ENCODE results near the gene RPP25L.
A peak's percentile ranks its signal among the peaks of the same experiment; 100 is the strongest.

DNA sequence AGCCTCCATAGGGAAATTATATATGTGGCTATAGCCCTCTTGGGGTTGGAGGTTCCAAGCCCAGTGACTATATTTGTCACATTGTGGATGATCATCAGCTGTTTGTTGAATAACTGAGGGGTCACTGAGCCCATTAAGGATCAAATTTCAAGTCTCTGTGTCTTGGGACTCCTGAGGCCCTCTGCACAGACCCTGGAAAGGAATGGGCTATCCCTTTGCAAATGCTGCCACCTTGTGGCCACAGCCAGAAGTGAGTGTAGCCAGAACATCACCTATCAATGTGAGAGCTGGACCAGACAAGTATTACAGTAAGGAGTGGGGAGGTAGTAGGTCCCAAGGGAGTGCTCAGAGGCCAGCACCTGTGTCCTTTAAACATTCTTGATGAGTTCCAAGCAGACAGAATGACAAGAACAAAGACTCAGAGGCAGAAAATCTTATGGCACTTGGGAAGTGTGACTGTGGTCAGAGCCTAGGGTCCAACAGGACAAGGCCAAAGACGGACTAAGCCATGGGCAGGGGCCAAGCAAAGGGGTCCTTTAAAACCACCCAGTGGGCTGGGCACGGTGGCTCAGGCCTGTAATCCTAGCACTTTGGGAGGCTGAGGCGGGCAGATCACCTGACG is 8.2 kb downstream of the RPP25L start:
- TF ChIP-seq POLR2A (IDR thresholded peaks at IDR 0.05) (no peak), POLR2AphosphoS5 (IDR thresholded peaks at IDR 0.05) (no peak)
- TF ChIP-seq, protein P1, sequence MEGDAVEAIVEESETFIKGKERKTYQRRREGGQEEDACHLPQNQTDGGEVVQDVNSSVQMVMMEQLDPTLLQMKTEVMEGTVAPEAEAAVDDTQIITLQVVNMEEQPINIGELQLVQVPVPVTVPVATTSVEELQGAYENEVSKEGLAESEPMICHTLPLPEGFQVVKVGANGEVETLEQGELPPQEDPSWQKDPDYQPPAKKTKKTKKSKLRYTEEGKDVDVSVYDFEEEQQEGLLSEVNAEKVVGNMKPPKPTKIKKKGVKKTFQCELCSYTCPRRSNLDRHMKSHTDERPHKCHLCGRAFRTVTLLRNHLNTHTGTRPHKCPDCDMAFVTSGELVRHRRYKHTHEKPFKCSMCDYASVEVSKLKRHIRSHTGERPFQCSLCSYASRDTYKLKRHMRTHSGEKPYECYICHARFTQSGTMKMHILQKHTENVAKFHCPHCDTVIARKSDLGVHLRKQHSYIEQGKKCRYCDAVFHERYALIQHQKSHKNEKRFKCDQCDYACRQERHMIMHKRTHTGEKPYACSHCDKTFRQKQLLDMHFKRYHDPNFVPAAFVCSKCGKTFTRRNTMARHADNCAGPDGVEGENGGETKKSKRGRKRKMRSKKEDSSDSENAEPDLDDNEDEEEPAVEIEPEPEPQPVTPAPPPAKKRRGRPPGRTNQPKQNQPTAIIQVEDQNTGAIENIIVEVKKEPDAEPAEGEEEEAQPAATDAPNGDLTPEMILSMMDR (IDR thresholded peaks at IDR 0.05), result peak; percentile 85 to 92 (median 91)

All from breast epithelium (tissue), 3 donors.